Measurements from ENCODE around the gene SYS1.

The SYS1 gene

DNA sequence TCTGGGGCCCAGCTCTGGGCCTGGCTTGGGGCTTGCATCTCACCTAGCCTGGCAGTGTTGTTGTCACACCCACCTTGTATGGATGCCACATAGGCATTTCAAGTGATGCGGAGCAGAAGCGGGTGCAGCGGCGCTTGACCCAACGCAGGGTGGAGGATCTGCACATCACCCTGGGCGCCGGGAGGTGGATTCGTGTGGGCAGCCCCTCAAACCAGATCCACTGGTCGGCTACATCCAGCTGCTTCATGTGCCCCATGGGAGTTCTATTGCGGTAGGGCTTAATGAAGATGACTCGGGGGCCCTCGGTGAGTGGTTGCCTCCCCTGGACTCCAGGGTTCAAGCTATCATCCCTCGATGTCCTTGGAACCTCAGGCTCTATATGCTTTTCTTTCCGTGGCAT, 12.0 kb downstream of the SYS1 start:
- Histone ChIP-seq H3K4me3 (ENCODE audit: low read depth in 1 of 2, low read length in 2 of 2) (no peak overlapping the region), H3K36me3 (ENCODE audit: control insufficient read depth in 1 of 2, insufficient read depth in 2 of 2, low read length in 2 of 2) (no peaks in the 10 kb centered on the region), H3K27me3 (ENCODE audit: control insufficient read depth in 1 of 2, insufficient read depth in 2 of 2, low read length in 2 of 2) (no peaks in the 10 kb centered on the region), H3K9ac (ENCODE audit: low read depth in 1 of 2, low read length in 2 of 2) (no peak overlapping the region), H3K4me1 (ENCODE audit: control insufficient read depth in 1 of 2, insufficient read depth in 2 of 2, low read length in 2 of 2) (peaks cover 13 to 35% of the 10 kb centered on the region in 2 donors), H3K27ac (ENCODE audit: low read depth, low read length) (no peak overlapping the region), H3K9me3 (ENCODE audit: control insufficient read depth in 1 of 2, low read length in 2 of 2) (no peaks in the 10 kb centered on the region)

DNA sequence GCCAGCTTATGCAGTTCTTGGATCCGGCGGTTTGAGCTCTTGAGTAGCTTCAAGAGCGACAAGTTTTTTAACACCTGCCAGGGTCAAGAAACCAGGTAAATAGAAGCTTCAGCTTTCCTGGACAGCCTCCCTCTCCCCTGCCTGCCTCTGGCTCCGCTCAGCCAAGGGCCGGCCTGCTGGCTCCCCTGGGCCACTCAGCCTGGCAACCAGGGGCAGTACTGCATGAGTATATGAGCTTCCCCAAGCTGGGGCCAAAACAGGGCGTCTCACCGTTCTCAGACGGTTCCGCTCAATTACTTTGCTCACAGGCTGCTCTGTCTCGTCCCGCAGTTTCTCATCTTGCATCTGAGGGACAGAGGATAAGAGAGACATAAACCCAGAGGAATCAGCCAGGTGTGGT, 14.3 kb downstream of the SYS1 start:
- Histone ChIP-seq H3K4me3 (ENCODE audit: low read depth in 1 of 2, low read length in 2 of 2) (no peak overlapping the region), H3K27me3 (ENCODE audit: control insufficient read depth in 1 of 2, insufficient read depth in 2 of 2, low read length in 2 of 2) (no peaks in the 10 kb centered on the region), H3K27ac (ENCODE audit: low read depth, low read length) (no peak overlapping the region), H3K9me3 (ENCODE audit: control insufficient read depth in 1 of 2, low read length in 2 of 2) (no peaks in the 10 kb centered on the region), H3K9ac (ENCODE audit: low read depth in 1 of 2, low read length in 2 of 2) (no peak overlapping the region), H3K36me3 (ENCODE audit: control insufficient read depth in 1 of 2, insufficient read depth in 2 of 2, low read length in 2 of 2) (no peaks in the 10 kb centered on the region), H3K4me1 (ENCODE audit: control insufficient read depth in 1 of 2, insufficient read depth in 2 of 2, low read length in 2 of 2) (peaks cover 5 to 18% of the 10 kb centered on the region in 2 donors)

DNA sequence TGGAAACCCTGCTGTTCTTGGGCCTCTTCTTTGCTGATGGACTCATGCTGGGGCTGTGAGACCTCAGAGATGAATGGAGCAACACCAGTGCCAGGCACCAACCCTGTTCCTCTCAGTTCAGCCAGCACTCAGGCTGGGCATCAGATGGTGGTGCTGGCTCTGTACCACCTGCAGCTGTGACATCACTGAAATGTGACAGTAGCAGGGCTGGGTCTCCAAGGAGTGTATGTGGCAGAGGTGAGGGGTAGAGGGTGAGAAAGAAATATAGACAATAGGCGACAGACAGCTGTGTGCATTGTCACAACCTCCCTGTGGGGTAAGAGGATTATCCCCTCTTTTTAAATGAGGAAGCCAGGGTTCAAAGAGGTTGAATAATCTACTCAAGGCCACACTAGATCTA, 15.2 kb downstream of the SYS1 start, which contains the start of gene TP53TG5:
TSS of gene TP53TG5 (minus strand) at position 135 of the 400 bp plus-strand sequence. CDS start at position 46, 89 bp downstream.
- no peak within 1 kb of the TSS for H3K27ac ChIP-seq (ENCODE audit: low read depth, low read length)

DNA sequence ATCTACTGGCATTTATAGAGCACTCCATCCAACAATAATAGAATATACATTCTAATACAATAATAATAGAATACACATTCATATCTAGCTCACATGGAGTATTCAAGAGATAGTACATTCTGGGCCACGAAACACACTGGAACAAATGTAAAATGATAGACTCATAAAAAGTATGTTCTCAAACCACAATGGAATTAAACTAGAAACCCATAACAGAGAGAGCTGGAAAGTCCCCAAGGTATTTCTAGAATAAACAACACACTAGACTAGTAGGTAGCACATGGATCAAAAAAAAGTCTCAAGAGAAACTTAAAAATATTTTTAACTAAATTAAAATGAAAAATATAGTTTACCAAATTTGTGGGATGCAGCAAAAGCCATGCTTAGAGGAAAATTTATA, 24.3 kb downstream of the SYS1 start:
- H3K4me3 ChIP-seq (ENCODE audit: low read depth in 1 of 2, low read length in 2 of 2) = no peak overlapping the region
- no peak overlapping the region for H3K9ac ChIP-seq (ENCODE audit: low read depth in 1 of 2, low read length in 2 of 2)
- H3K9me3 ChIP-seq (ENCODE audit: control insufficient read depth in 1 of 2, low read length in 2 of 2) = no peaks in the 10 kb centered on the region
- no peaks in the 10 kb centered on the region for H3K36me3 ChIP-seq (ENCODE audit: control insufficient read depth in 1 of 2, insufficient read depth in 2 of 2, low read length in 2 of 2)
- H3K4me1 ChIP-seq (ENCODE audit: control insufficient read depth in 1 of 2, insufficient read depth in 2 of 2, low read length in 2 of 2) = no peaks in the 10 kb centered on the region
- H3K27ac ChIP-seq (ENCODE audit: low read depth, low read length) = no peak overlapping the region
- H3K27me3 ChIP-seq (ENCODE audit: control insufficient read depth in 1 of 2, insufficient read depth in 2 of 2, low read length in 2 of 2) = no peaks in the 10 kb centered on the region

More for the DNA sequence above, 15.2 kb downstream of the SYS1 start, which contains the start of gene TP53TG5:
- Histone ChIP-seq H3K27me3 (ENCODE audit: control insufficient read depth in 1 of 2, insufficient read depth in 2 of 2, low read length in 2 of 2) (no peaks in the 10 kb centered on the region), H3K4me3 (ENCODE audit: low read depth in 1 of 2, low read length in 2 of 2) (no peak within 1 kb of the TSS), H3K36me3 (ENCODE audit: control insufficient read depth in 1 of 2, insufficient read depth in 2 of 2, low read length in 2 of 2) (no peaks in the 10 kb centered on the region), H3K9ac (ENCODE audit: low read depth in 1 of 2, low read length in 2 of 2) (no peak within 1 kb of the TSS), H3K4me1 (ENCODE audit: control insufficient read depth in 1 of 2, insufficient read depth in 2 of 2, low read length in 2 of 2) (peaks cover 1 to 10% of the 10 kb centered on the region in 2 donors), H3K9me3 (ENCODE audit: control insufficient read depth in 1 of 2, low read length in 2 of 2) (no peaks in the 10 kb centered on the region)

DNA sequence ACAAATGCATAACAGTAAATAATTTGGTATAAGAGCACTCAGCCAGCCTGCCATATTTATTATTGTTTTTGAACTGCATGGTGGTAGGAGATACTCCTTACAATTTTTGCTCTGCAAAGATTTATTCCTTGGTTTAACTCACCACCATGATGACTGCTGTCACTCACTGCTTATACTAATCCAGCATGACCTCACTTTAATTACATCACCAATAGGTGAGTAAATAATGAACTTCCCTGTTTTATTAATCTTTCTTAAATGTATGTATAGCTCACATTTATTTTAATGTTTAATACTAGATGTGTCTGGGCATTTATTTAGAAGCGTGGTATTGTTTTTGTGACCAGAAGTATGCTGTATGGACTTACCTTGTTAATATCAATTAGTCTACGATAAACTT, 28.0 kb downstream of the SYS1 start:
- H3K9ac ChIP-seq (ENCODE audit: low read depth in 1 of 2, low read length in 2 of 2) = no peak overlapping the region
- no peaks in the 10 kb centered on the region for H3K36me3 ChIP-seq (ENCODE audit: control insufficient read depth in 1 of 2, insufficient read depth in 2 of 2, low read length in 2 of 2)
- H3K27ac ChIP-seq (ENCODE audit: low read depth, low read length) = no peak overlapping the region
- H3K9me3 ChIP-seq (ENCODE audit: control insufficient read depth in 1 of 2, low read length in 2 of 2) = no peaks in the 10 kb centered on the region
- no peaks in the 10 kb centered on the region for H3K4me1 ChIP-seq (ENCODE audit: control insufficient read depth in 1 of 2, insufficient read depth in 2 of 2, low read length in 2 of 2)
- no peak overlapping the region for H3K4me3 ChIP-seq (ENCODE audit: low read depth in 1 of 2, low read length in 2 of 2)
- no peaks in the 10 kb centered on the region for H3K27me3 ChIP-seq (ENCODE audit: control insufficient read depth in 1 of 2, insufficient read depth in 2 of 2, low read length in 2 of 2)

DNA sequence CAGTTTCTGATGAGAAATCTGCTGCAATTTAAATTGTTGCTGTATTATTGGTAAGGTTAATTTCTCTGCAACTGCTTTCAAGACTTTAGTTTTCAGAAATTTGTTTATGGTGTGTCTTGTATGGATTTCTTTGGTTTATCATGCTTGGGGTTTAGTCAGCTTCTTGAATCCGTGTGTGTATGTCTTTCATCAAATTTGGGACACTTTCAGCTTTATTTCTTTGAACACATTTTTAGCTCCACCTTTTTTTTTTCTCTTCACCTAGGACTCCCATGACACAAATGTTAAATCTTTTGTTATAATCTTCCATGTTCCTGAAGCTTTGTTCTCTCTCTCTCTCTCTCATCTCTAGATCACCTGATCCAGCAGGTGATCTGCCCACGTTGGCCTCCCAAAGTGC, 28.6 kb downstream of the SYS1 start:
- no peaks in the 10 kb centered on the region for H3K4me1 ChIP-seq (ENCODE audit: control insufficient read depth in 1 of 2, insufficient read depth in 2 of 2, low read length in 2 of 2)
- no peak overlapping the region for H3K9ac ChIP-seq (ENCODE audit: low read depth in 1 of 2, low read length in 2 of 2)
- H3K9me3 ChIP-seq (ENCODE audit: control insufficient read depth in 1 of 2, low read length in 2 of 2) = no peaks in the 10 kb centered on the region
- H3K27ac ChIP-seq (ENCODE audit: low read depth, low read length) = no peak overlapping the region
- H3K36me3 ChIP-seq (ENCODE audit: control insufficient read depth in 1 of 2, insufficient read depth in 2 of 2, low read length in 2 of 2) = no peaks in the 10 kb centered on the region
- H3K27me3 ChIP-seq (ENCODE audit: control insufficient read depth in 1 of 2, insufficient read depth in 2 of 2, low read length in 2 of 2) = no peaks in the 10 kb centered on the region
- H3K4me3 ChIP-seq (ENCODE audit: low read depth in 1 of 2, low read length in 2 of 2) = no peak overlapping the region

DNA sequence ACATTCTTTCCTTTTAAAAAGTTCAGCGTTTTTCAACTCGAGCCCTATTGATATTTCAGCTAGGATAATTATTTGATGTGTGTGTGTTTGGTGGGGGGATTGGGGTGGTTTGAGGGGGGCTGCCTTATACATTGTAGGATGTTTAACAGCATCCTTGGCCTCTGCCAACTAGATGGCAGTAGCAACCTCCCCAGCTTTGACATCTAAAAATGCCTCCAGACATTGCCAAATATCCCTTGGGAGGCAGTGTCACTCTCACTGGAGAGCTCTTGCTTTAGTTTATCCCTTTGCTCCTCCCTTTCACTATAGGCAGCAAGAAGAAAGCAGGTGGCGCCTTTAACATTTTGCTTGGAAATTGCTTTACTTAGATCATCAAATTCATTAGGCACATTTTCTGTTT, 29.8 kb downstream of the SYS1 start:
- Histone ChIP-seq H3K9me3 (ENCODE audit: control insufficient read depth in 1 of 2, low read length in 2 of 2) (no peaks in the 10 kb centered on the region), H3K36me3 (ENCODE audit: control insufficient read depth in 1 of 2, insufficient read depth in 2 of 2, low read length in 2 of 2) (no peaks in the 10 kb centered on the region), H3K27ac (ENCODE audit: low read depth, low read length) (no peak overlapping the region), H3K4me1 (ENCODE audit: control insufficient read depth in 1 of 2, insufficient read depth in 2 of 2, low read length in 2 of 2) (no peaks in the 10 kb centered on the region), H3K9ac (ENCODE audit: low read depth in 1 of 2, low read length in 2 of 2) (no peak overlapping the region), H3K4me3 (ENCODE audit: low read depth in 1 of 2, low read length in 2 of 2) (no peak overlapping the region), H3K27me3 (ENCODE audit: control insufficient read depth in 1 of 2, insufficient read depth in 2 of 2, low read length in 2 of 2) (no peaks in the 10 kb centered on the region)

DNA sequence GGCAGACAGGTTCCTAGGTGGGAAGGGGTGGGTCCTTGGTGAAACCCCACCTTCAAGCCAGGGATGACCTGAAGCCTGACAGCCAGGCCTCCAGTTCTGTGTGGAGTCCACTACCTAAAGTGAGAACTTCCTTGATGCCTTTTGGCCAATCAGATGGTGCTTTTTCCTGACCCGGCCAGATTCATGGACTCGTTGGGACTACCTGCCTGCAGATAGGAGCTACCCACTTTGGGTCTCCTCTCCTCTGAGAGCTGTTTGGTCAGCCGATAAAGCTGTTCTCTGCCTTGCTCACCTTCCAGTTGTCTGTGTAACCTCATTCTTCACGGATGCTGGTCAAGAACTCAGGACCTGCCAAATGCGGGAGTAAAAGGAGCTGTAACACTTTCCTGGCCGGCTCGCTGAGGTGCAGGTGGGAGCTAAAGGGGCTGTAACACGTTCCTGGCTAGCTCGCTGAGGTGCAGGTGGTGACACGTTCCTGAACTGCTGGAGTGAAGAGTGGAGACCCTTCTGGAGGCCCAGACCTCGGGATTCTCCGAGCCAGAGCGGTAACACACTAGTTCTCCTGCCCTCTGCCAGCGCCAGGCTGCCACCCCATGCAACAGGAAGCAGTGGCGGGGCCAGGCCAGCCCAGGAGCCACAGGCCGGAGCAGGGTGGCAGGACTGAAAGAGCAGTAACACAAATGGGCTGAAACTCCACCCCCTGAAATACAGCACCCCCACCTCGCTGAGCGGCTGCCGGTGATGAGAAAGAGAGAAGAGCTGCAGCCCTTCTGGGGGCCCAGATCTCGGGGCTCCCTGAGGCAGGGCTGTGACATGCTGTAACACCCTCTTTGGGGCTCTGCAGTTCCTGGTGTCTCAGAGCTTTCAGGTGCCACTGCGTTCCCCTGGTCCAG, 31.5 kb downstream of the SYS1 start:
- H3K27me3 ChIP-seq (ENCODE audit: control insufficient read depth in 1 of 2, insufficient read depth in 2 of 2, low read length in 2 of 2) = no peaks in the 10 kb centered on the region
- no peak overlapping the region for H3K4me3 ChIP-seq (ENCODE audit: low read depth in 1 of 2, low read length in 2 of 2)
- no peak overlapping the region for H3K27ac ChIP-seq (ENCODE audit: low read depth, low read length)

DNA sequence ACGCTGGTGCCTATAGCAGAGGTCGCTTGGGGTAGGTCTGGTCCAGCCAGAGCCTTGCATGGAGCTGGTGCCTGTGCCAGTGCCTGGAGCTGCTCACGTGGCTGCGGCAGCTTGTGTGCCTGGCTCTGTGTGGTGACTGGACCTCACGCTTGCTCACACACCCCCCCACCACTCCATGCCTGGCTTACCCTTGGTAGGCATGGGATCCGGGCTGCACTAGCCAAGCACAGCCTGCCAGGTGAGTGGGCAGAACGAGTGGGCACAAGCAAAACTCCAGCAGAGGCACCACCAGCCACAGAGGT, 32.1 kb downstream of the SYS1 start:
- Histone ChIP-seq H3K9ac (ENCODE audit: low read depth in 1 of 2, low read length in 2 of 2) (no peak overlapping the region), H3K9me3 (ENCODE audit: control insufficient read depth in 1 of 2, low read length in 2 of 2) (peaks cover 4 to 6% of the 10 kb centered on the region in 2 donors), H3K27ac (ENCODE audit: low read depth, low read length) (no peak overlapping the region), H3K36me3 (ENCODE audit: control insufficient read depth in 1 of 2, insufficient read depth in 2 of 2, low read length in 2 of 2) (no peaks in the 10 kb centered on the region), H3K4me3 (ENCODE audit: low read depth in 1 of 2, low read length in 2 of 2) (no peak overlapping the region), H3K27me3 (ENCODE audit: control insufficient read depth in 1 of 2, insufficient read depth in 2 of 2, low read length in 2 of 2) (no peaks in the 10 kb centered on the region), H3K4me1 (ENCODE audit: control insufficient read depth in 1 of 2, insufficient read depth in 2 of 2, low read length in 2 of 2) (no peaks in the 10 kb centered on the region)

More for the DNA sequence above, 31.5 kb downstream of the SYS1 start:
- H3K9ac ChIP-seq (ENCODE audit: low read depth in 1 of 2, low read length in 2 of 2) = no peak overlapping the region
- peaks cover 0 to 2% of the 10 kb centered on the region in 2 donors for H3K9me3 ChIP-seq (ENCODE audit: control insufficient read depth in 1 of 2, low read length in 2 of 2)
- no peaks in the 10 kb centered on the region for H3K4me1 ChIP-seq (ENCODE audit: control insufficient read depth in 1 of 2, insufficient read depth in 2 of 2, low read length in 2 of 2)
- no peaks in the 10 kb centered on the region for H3K36me3 ChIP-seq (ENCODE audit: control insufficient read depth in 1 of 2, insufficient read depth in 2 of 2, low read length in 2 of 2)

DNA sequence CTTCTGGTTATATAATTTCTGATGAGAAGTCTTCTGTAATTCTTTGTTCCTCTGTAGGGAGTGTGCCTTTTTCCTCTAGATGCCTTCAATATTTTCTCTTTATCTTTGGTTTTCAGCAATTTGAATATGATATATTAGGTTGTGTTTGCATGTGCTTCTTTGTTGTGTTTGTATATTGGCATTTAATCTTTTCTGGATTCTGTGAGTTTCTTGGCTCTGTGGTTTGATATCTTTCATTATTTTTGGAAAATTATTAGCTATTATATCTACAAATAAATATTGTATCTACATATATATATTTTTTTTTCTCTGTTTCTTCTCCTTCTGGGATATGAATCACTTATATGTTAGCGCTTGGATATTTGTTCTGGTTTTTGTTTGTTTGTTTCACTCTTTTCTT, 36.1 kb downstream of the SYS1 start:
- Histone ChIP-seq H3K9me3 (ENCODE audit: control insufficient read depth in 1 of 2, low read length in 2 of 2) (peaks cover 13 to 17% of the 10 kb centered on the region in 2 donors), H3K4me1 (ENCODE audit: control insufficient read depth in 1 of 2, insufficient read depth in 2 of 2, low read length in 2 of 2) (no peaks in the 10 kb centered on the region), H3K36me3 (ENCODE audit: control insufficient read depth in 1 of 2, insufficient read depth in 2 of 2, low read length in 2 of 2) (peaks cover 0 to 7% of the 10 kb centered on the region in 2 donors), H3K27ac (ENCODE audit: low read depth, low read length) (no peak overlapping the region), H3K4me3 (ENCODE audit: low read depth in 1 of 2, low read length in 2 of 2) (no peak overlapping the region), H3K27me3 (ENCODE audit: control insufficient read depth in 1 of 2, insufficient read depth in 2 of 2, low read length in 2 of 2) (no peaks in the 10 kb centered on the region), H3K9ac (ENCODE audit: low read depth in 1 of 2, low read length in 2 of 2) (no peak overlapping the region)
